ENCODE results near the gene FAT1. TPM values are rescaled to one million over a fixed set of nuclear protein-coding genes. Genes with fewer than 3 reads are reported as not detected.

FAT1 gene
- polyA plus RNA-seq, 1 experiment, result 489 TPM

DNA sequence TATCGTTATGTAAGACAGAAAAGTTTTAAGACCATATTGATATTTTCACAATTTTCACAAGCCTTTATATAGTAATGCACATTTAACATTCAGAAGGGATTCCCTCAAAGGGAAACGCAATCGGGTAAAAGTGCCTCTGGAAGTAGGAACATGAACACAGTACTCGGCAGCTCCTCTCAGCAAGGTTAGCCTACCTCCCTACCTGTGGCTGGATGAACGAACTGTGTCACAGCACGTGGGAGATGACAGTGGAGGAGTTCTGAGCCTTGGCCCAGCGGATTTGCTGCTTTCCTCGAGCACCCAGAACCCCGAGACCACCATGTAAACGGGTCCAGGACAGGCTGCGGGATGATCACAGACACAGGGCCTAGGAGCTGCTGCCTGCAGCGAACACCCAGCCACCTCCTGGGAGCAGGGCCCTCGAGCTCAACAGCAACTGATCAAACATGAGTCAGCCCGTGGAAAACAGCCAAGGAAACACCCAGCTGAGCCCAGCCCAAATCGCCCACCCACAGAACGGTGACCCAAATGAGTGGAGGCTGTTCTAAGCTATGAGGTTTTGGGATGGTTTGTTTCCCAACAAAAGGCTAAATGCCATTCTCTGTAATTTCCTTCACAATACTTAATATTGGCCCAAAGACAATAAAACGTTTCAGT is 30.4 kb downstream of the FAT1 start:
- POLR2A ChIA-PET, result no interaction called here
- CTCF ChIA-PET, result interaction anchor here (0.6 kb wide), 1 partner anchor 20 kb away, joined by 3 read pairs; no protein-coding TSS in a partner anchor
- Histone ChIP-seq H3K4me3 (ENCODE audit: low read depth, low read length) (no peak overlapping the region), H3K36me3 (ENCODE audit: control insufficient read depth, insufficient read depth, low read length) (peaks cover 13% of the 10 kb centered on the region), H3K27me3 (ENCODE audit: control insufficient read depth, insufficient read depth, low read length) (no peaks in the 10 kb centered on the region)
- TF ChIP-seq, protein P1, sequence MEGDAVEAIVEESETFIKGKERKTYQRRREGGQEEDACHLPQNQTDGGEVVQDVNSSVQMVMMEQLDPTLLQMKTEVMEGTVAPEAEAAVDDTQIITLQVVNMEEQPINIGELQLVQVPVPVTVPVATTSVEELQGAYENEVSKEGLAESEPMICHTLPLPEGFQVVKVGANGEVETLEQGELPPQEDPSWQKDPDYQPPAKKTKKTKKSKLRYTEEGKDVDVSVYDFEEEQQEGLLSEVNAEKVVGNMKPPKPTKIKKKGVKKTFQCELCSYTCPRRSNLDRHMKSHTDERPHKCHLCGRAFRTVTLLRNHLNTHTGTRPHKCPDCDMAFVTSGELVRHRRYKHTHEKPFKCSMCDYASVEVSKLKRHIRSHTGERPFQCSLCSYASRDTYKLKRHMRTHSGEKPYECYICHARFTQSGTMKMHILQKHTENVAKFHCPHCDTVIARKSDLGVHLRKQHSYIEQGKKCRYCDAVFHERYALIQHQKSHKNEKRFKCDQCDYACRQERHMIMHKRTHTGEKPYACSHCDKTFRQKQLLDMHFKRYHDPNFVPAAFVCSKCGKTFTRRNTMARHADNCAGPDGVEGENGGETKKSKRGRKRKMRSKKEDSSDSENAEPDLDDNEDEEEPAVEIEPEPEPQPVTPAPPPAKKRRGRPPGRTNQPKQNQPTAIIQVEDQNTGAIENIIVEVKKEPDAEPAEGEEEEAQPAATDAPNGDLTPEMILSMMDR (IDR thresholded peaks at IDR 0.05; ENCODE audit: insufficient read depth, low read depth, low read length), result no peak
- DNase-seq (ENCODE audit: low read depth), result peak; percentile 22

DNA sequence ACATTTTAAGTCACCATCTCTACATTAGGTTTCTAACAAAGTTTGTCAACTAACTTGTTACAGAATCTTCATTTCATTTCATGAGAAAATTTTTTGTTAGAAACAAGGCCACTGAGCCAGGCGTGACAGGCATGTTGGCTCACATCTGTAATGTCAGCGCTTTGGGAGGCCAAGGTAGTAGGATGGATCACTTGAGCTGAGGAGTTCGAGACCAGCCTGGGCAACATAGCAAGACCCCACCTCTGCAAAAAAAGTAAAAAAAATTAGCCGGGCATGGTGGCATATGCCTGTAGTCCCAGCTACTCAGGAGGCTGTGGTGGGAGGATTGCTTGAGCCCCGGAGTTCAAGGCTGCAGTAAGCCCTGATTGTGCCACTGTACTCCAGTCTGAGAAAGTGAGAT is 32.3 kb downstream of the FAT1 start:
- H3K27me3 ChIP-seq (ENCODE audit: control insufficient read depth, insufficient read depth, low read length), result no peaks in the 10 kb centered on the region
- ChIA-PET CTCF (no interaction called here), POLR2A (no interaction called here)
- no peak for DNase-seq (ENCODE audit: low read depth)
- no peak overlapping the region for H3K4me3 ChIP-seq (ENCODE audit: low read depth, low read length)
- TF ChIP-seq, protein P1 (IDR thresholded peaks at IDR 0.05; ENCODE audit: insufficient read depth, low read depth, low read length), result no peak
- peaks cover 4% of the 10 kb centered on the region; the same call in 1 of the 2 replicates for H3K36me3 ChIP-seq (ENCODE audit: control insufficient read depth, insufficient read depth, low read length)

DNA sequence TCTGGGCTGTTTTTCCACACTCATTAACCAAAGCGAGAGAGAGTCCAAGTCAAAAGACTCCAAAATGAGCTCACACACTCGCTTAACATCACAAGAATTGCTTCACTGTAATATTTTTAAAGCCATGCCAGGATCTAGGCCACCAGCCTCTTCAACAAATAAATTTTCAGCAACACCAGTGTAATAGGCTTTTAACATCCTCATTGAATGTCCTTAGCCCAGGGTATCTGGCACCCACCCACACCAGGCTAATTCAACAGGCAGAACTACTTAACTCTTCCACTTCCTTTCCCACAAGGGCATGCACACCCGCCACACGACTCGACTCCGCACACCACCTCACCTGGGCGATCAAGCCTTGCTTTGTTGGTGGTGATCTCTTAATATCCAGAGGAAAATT is 34.2 kb downstream of the FAT1 start:
- TF ChIP-seq, protein P1 (IDR thresholded peaks at IDR 0.05; ENCODE audit: insufficient read depth, low read depth, low read length), result no peak
- POLR2A ChIA-PET, result no interaction called here
- no peak for DNase-seq (ENCODE audit: low read depth)

DNA sequence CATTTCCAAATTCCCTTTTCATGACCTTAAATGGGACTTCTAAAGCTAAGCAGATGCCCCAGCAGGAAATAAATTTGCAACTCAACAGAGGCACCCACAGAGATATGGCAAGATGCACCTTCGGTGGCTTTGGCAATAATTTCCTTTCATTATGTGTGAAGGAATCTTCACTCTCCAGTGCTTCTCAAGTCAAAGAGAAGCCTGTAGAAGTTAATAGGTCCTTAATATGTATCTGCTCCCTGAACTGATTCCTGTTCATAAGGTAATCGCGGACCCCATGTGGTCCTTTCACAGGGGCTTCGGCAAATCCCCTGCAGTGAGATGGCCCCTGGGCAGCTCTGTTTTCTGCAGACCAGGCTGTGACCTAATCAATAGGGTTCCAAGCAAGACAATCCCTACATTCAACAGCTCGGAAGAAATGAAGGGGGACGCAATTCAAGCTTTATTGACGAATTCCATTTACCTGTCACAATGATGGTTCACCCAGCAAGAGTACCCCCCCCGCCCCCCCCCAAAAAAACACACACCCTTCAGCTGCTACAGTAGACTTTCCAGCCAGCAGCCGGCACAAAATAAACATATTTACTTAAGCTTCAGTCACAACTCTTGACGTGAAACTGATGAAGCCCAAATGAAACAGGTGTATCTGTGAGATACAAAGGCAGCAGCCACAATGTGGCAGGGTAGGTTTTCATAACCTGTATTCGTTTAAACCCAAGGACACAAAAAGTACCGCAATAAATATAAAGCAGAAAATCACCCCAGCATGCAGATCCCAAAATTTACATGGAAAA is 35.3 kb downstream of the FAT1 start:
- Histone ChIP-seq H3K27me3 (ENCODE audit: control insufficient read depth, insufficient read depth, low read length) (no peaks in the 10 kb centered on the region), H3K4me3 (ENCODE audit: low read depth, low read length) (no peak overlapping the region), H3K36me3 (ENCODE audit: control insufficient read depth, insufficient read depth, low read length) (peaks cover 4% of the 10 kb centered on the region; the same call in 1 of the 2 replicates)
- DNase-seq (ENCODE audit: low read depth), result no peak
- ChIA-PET POLR2A (no interaction called here), CTCF (no interaction called here)
- TF ChIP-seq, protein P1 (IDR thresholded peaks at IDR 0.05; ENCODE audit: insufficient read depth, low read depth, low read length), result no peak

More for the DNA sequence above, 34.2 kb downstream of the FAT1 start:
- Histone ChIP-seq H3K27me3 (ENCODE audit: control insufficient read depth, insufficient read depth, low read length) (no peaks in the 10 kb centered on the region), H3K36me3 (ENCODE audit: control insufficient read depth, insufficient read depth, low read length) (peaks cover 4% of the 10 kb centered on the region; the same call in 1 of the 2 replicates), H3K4me3 (ENCODE audit: low read depth, low read length) (no peak overlapping the region)
- CTCF ChIA-PET, result no interaction called here

DNA sequence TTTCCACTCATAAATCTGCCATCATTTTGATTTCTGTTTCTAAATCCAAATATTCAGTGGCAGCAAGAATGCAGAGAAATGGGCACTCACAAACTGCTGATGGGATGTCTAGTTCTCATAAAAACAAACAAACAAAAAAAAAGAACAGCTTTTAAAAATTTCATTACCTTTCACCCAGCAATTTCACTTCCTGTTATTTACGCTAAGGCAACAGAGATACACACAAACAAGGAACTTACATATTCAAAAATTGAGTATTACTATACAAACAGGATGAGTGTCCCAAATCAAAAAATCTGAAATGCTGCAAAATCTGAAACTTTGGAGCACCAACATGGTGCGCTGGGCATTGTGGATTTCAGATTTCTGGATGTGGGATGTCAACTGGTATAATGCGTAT is 36.4 kb downstream of the FAT1 start:
- no peak overlapping the region for H3K4me3 ChIP-seq (ENCODE audit: low read depth, low read length)
- POLR2A ChIA-PET, result no interaction called here
- CTCF ChIA-PET, result no interaction called here
- TF ChIP-seq, protein P1 (IDR thresholded peaks at IDR 0.05; ENCODE audit: insufficient read depth, low read depth, low read length), result no peak
- H3K27me3 ChIP-seq (ENCODE audit: control insufficient read depth, insufficient read depth, low read length), result no peaks in the 10 kb centered on the region
- DNase-seq (ENCODE audit: low read depth), result no peak
- H3K36me3 ChIP-seq (ENCODE audit: control insufficient read depth, insufficient read depth, low read length), result peaks cover 6% of the 10 kb centered on the region; the same call in 1 of the 2 replicates

Data from BJ (cell line).